ENCODE results near the gene PTPRU. TPM values are rescaled to one million over a fixed set of nuclear protein-coding genes. Genes with fewer than 3 reads are reported as not detected.

Gene PTPRU
- total RNA-seq, 1 donor from 2014 or later, result 19.0 TPM

DNA sequence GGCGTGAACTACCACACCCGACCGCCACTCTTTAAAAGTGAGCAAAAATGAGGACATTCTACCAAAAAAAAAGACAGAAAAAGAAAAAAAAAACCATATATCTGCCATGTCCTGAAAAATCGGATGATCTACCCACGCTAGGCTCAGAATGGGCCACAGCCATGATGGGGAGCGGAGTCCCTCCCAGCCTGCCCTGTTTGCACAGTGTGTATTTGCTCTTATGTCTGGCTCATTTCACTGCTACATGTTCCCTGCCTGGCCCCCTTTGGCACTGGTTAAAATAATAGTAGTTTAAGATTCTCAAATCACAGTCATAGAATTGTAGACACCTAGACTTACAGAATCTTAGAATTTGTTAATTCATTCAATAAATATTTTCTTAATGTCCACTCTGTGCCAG lies 121.9 kb downstream of the PTPRU start:
- peaks cover 5% of the 10 kb centered on the region for H3K36me3 Mint-ChIP-seq (ENCODE audit: low read depth, unreplicated experiment)
- DNase-seq (ENCODE audit: low spot score), result no peak
- H3K4me1 Mint-ChIP-seq (ENCODE audit: unreplicated experiment), result peaks cover 11% of the 10 kb centered on the region
- no peak overlapping the region for H3K4me3 Mint-ChIP-seq (ENCODE audit: unreplicated experiment)
- H3K9me3 Mint-ChIP-seq (ENCODE audit: unreplicated experiment), result no peaks in the 10 kb centered on the region
- H3K27ac Mint-ChIP-seq (ENCODE audit: unreplicated experiment), result no peak overlapping the region
- H3K27me3 Mint-ChIP-seq (ENCODE audit: unreplicated experiment), result peaks cover 10% of the 10 kb centered on the region
- TF ChIP-seq, protein P1, sequence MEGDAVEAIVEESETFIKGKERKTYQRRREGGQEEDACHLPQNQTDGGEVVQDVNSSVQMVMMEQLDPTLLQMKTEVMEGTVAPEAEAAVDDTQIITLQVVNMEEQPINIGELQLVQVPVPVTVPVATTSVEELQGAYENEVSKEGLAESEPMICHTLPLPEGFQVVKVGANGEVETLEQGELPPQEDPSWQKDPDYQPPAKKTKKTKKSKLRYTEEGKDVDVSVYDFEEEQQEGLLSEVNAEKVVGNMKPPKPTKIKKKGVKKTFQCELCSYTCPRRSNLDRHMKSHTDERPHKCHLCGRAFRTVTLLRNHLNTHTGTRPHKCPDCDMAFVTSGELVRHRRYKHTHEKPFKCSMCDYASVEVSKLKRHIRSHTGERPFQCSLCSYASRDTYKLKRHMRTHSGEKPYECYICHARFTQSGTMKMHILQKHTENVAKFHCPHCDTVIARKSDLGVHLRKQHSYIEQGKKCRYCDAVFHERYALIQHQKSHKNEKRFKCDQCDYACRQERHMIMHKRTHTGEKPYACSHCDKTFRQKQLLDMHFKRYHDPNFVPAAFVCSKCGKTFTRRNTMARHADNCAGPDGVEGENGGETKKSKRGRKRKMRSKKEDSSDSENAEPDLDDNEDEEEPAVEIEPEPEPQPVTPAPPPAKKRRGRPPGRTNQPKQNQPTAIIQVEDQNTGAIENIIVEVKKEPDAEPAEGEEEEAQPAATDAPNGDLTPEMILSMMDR (IDR thresholded peaks at IDR 0.05; ENCODE audit: unreplicated experiment), result no peak

- TF ChIP-seq, protein P1 (IDR thresholded peaks at IDR 0.05; ENCODE audit: unreplicated experiment), result no peak
- Mint-ChIP-seq H3K4me1 (ENCODE audit: unreplicated experiment) (no peaks in the 10 kb centered on the region), H3K27ac (ENCODE audit: unreplicated experiment) (no peak overlapping the region), H3K36me3 (ENCODE audit: low read depth, unreplicated experiment) (no peaks in the 10 kb centered on the region), H3K9me3 (ENCODE audit: unreplicated experiment) (no peaks in the 10 kb centered on the region), H3K27me3 (ENCODE audit: unreplicated experiment) (peaks cover 5% of the 10 kb centered on the region), H3K4me3 (ENCODE audit: unreplicated experiment) (no peak overlapping the region)
- DNase-seq (ENCODE audit: low spot score), result no peak
These were observed 124.4 kb downstream of the PTPRU start for GRCh38 chr1:29360768-29361167.

DNA sequence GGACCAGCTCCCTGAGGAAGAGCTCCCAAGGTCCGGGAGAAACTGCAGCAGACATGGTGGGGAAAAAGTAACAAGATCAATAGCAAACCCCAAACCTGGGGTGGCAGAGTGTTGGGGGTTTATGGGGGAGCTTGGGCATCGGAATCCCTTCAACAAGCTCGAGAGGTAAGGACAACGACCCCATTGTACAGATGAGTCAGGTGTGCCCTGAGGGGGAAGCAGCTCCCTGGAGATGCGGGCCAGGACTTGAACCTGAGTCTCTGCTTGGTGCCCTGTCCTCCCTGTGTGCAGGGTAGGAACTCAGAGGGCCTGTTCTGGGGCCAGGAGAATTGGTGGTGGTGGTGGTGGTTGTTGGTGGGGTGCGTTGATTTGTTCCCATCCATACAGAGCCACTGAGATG lies 125.4 kb downstream of the PTPRU start:
- TF ChIP-seq, protein P1 (IDR thresholded peaks at IDR 0.05; ENCODE audit: unreplicated experiment), result no peak
- Mint-ChIP-seq H3K4me3 (ENCODE audit: unreplicated experiment) (no peak overlapping the region), H3K9me3 (ENCODE audit: unreplicated experiment) (no peaks in the 10 kb centered on the region), H3K27ac (ENCODE audit: unreplicated experiment) (peak overlapping the region; percentile 17), H3K36me3 (ENCODE audit: low read depth, unreplicated experiment) (no peaks in the 10 kb centered on the region), H3K4me1 (ENCODE audit: unreplicated experiment) (no peaks in the 10 kb centered on the region), H3K27me3 (ENCODE audit: unreplicated experiment) (peaks cover 5% of the 10 kb centered on the region)
- no peak for DNase-seq (ENCODE audit: low spot score)

DNA sequence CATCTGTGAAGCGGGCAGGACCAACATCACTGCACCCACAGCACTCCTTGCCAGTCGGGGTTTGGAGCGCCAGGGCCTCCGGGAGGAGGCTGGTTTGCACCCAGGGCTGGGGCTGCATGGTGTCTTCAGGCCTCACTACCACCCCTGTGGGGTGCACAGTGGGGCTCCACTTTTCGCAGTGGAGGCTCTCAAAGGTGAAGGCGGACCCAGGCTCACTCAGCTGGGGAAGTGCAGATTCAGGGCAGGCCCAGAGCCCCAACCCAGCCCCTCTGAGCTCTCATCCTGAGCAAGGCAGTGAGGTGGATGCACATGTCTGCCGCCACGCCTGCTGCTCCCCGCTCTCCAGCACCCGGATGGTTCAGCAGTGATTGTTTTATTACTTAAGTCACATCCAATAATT lies 125.8 kb downstream of the PTPRU start:
- Mint-ChIP-seq H3K27me3 (ENCODE audit: unreplicated experiment) (peaks cover 4% of the 10 kb centered on the region), H3K27ac (ENCODE audit: unreplicated experiment) (no peak overlapping the region), H3K4me3 (ENCODE audit: unreplicated experiment) (no peak overlapping the region), H3K36me3 (ENCODE audit: low read depth, unreplicated experiment) (no peaks in the 10 kb centered on the region), H3K4me1 (ENCODE audit: unreplicated experiment) (no peaks in the 10 kb centered on the region), H3K9me3 (ENCODE audit: unreplicated experiment) (no peaks in the 10 kb centered on the region)
- TF ChIP-seq, protein P1 (IDR thresholded peaks at IDR 0.05; ENCODE audit: unreplicated experiment), result no peak
- DNase-seq (ENCODE audit: low spot score), result no peak

GRCh38 chr1:29362764-29363163 lies 126.4 kb downstream of the PTPRU start:
- no peaks in the 10 kb centered on the region for H3K36me3 Mint-ChIP-seq (ENCODE audit: low read depth, unreplicated experiment)
- peaks cover 3% of the 10 kb centered on the region for H3K27me3 Mint-ChIP-seq (ENCODE audit: unreplicated experiment)
- TF ChIP-seq, protein P1 (IDR thresholded peaks at IDR 0.05; ENCODE audit: unreplicated experiment), result no peak
- H3K4me1 Mint-ChIP-seq (ENCODE audit: unreplicated experiment), result no peaks in the 10 kb centered on the region
- DNase-seq (ENCODE audit: low spot score), result no peak
- no peak overlapping the region for H3K27ac Mint-ChIP-seq (ENCODE audit: unreplicated experiment)
- H3K4me3 Mint-ChIP-seq (ENCODE audit: unreplicated experiment), result no peak overlapping the region
- H3K9me3 Mint-ChIP-seq (ENCODE audit: unreplicated experiment), result no peaks in the 10 kb centered on the region

Data from endothelial cell (in vitro differentiated cells).